Erythroblast (primary cell): ENCODE data around the gene CCDC137.

Source experiments
- DNase-seq, 2 experiments: peaks; one replicate each; lab custom pipeline; 2025; lab: John Stamatoyannopoulos, UW
- GATA1 ChIP-seq: IDR thresholded peaks from 2 replicates; pipeline ENCODE4 v1.6.1; 2011; ENCODE audit warnings: low read depth, mild to moderate bottlenecking, control low read depth, low read length, moderate library complexity
- POLR2A ChIP-seq: IDR thresholded peaks from 2 replicates; pipeline ENCODE4 v1.6.1; 2011; ENCODE audit warnings: mild to moderate bottlenecking, low read length

The CCDC137 gene

GRCh38 chr17:81714412-81715106, 48.0 kb downstream of the CCDC137 start:
- no peak for DNase-seq
- TF ChIP-seq GATA1 (no peak), POLR2A (no peak)

GRCh38 chr17:81715107-81715871, 48.8 kb downstream of the CCDC137 start:
- no peak for DNase-seq
- TF ChIP-seq GATA1, result no peak
- TF ChIP-seq POLR2A, result no peak

- DNase-seq, result no peak
- no peak for TF ChIP-seq GATA1
- no peak for TF ChIP-seq POLR2A
Observed at GRCh38 chr17:81715872-81716673, 49.5 kb downstream of the CCDC137 start.

- TF ChIP-seq GATA1 (no peak), POLR2A (no peak)
- no peak for DNase-seq
Observed at GRCh38 chr17:81716674-81716996, 50.1 kb downstream of the CCDC137 start.

- no peak for TF ChIP-seq POLR2A
- no peak for TF ChIP-seq GATA1
- DNase-seq, result no peak
Observed at GRCh38 chr17:81717049-81717765, 50.7 kb downstream of the CCDC137 start.

- TF ChIP-seq POLR2A, result no peak
- TF ChIP-seq GATA1, result no peak
- no peak for DNase-seq
Observed at GRCh38 chr17:81717766-81718089, 51.2 kb downstream of the CCDC137 start.

- TF ChIP-seq GATA1, result no peak
- no peak for TF ChIP-seq POLR2A
- no peak for DNase-seq
Observed at GRCh38 chr17:81719410-81720266, 53.1 kb downstream of the CCDC137 start.

- no peak for DNase-seq
- TF ChIP-seq GATA1 (no peak), POLR2A (no peak)
Observed at GRCh38 chr17:81720267-81721071, 53.9 kb downstream of the CCDC137 start.

- peak; percentile 53 to 77 for DNase-seq
- TF ChIP-seq GATA1 (no peak), POLR2A (peak; percentile 37)
Observed at GRCh38 chr17:81722184-81723120, 55.9 kb downstream of the CCDC137 start.
